Measurements from ENCODE around the gene CNGA4. TPM values are rescaled to one million over a fixed set of nuclear protein-coding genes. Genes with fewer than 3 reads are reported as not detected.
"Not testable (repeated sequence)": the region's sequence is repeated elsewhere in the genome, so short reads cannot be mapped to it uniquely, and the experiment has no call there.

Gene CNGA4
- total RNA-seq, 2 experiments from 2014 or later: not detected

- DNase-seq: no peak
- Mint-ChIP-seq H3K4me1 (ENCODE audit: low read depth) (no peaks in the 10 kb centered on the region), H3K9me3 (no peaks in the 10 kb centered on the region), H3K36me3 (no peaks in the 10 kb centered on the region), H3K27me3 (peaks cover 35% of the 10 kb centered on the region), H3K27ac (no peak overlapping the region), H3K4me3 (no peak overlapping the region)
- POLR2A ChIA-PET: interaction anchor here (1.2 kb wide), 1 partner anchor 83 kb away, joined by 3 read pairs; no protein-coding TSS in a partner anchor
- CTCF ChIA-PET: interaction anchor here (0.6 to 1.0 kb wide), 2 partner anchors 34 to 81 kb away, joined by 3 read pairs; no protein-coding TSS in a partner anchor
- intact Hi-C loops (cut with micrococcal nuclease): no loop called here
These were observed 31.8 kb downstream of the CNGA4 start for GRCh38 chr11:6270584-6271246.

DNA sequence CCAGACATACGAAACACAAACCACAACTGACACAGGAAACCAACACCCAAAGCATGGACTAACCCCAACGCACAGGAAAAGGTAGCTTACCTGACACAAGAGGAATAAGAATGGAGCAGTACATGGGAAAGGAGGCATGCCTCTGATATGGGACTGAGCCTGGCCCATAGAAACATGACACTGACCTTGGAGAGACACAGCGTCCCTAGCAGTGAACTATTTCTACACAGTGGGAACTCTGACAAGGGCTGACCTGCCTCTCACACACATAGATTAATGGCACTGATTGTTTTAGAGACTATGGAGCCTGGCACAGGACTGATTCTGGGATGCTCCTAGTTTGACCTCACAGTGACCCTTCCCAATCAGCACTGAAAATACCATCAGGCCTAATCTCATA lies 32.7 kb downstream of the CNGA4 start:
- POLR2A ChIA-PET: no interaction called here
- peaks cover 40% of the 10 kb centered on the region for H3K27me3 Mint-ChIP-seq
- CTCF ChIA-PET: interaction anchor here (0.6 kb wide), 1 partner anchor 35 kb away, joined by 3 read pairs; no protein-coding TSS in a partner anchor

GRCh38 chr11:6273188-6273587 lies 34.3 kb downstream of the CNGA4 start:
- intact Hi-C loops (cut with micrococcal nuclease): no loop called here
- Mint-ChIP-seq H3K27ac (no peak overlapping the region), H3K36me3 (no peaks in the 10 kb centered on the region), H3K4me1 (ENCODE audit: low read depth) (no peaks in the 10 kb centered on the region), H3K4me3 (no peak overlapping the region), H3K9me3 (no peaks in the 10 kb centered on the region), H3K27me3 (peaks cover 52% of the 10 kb centered on the region)
- DNase-seq: no peak
- ChIA-PET CTCF (interaction anchor here (1.1 kb wide), 1 partner anchor 171 kb away, joined by 3 read pairs; no protein-coding TSS in a partner anchor), POLR2A (no interaction called here)

More for the DNA sequence above, 32.7 kb downstream of the CNGA4 start:
- Mint-ChIP-seq H3K36me3 (no peaks in the 10 kb centered on the region), H3K9me3 (no peaks in the 10 kb centered on the region), H3K4me1 (ENCODE audit: low read depth) (no peaks in the 10 kb centered on the region), H3K4me3 (no peak overlapping the region), H3K27ac (no peak overlapping the region)
- no peak for DNase-seq
- intact Hi-C loops (cut with micrococcal nuclease): no loop called here

GRCh38 chr11:6280809-6281208 lies 41.9 kb downstream of the CNGA4 start:
- H3K36me3 Mint-ChIP-seq; H3K27ac Mint-ChIP-seq; H3K4me3 Mint-ChIP-seq; intact Hi-C loops (cut with micrococcal nuclease); H3K9me3 Mint-ChIP-seq; POLR2A ChIA-PET; DNase-seq; CTCF ChIA-PET; H3K4me1 Mint-ChIP-seq (ENCODE audit: low read depth): not testable (repeated sequence)
- H3K27me3 Mint-ChIP-seq: peaks cover 43% of the 10 kb centered on the region

GRCh38 chr11:6283453-6284023 lies 44.6 kb downstream of the CNGA4 start:
- POLR2A ChIA-PET: no interaction called here

GRCh38 chr11:6284250-6284649 lies 45.4 kb downstream of the CNGA4 start:
- POLR2A ChIA-PET: no interaction called here
- no peak for DNase-seq
- intact Hi-C loops (cut with micrococcal nuclease): no loop called here
- Mint-ChIP-seq H3K4me3 (no peak overlapping the region), H3K27me3 (peaks cover 27% of the 10 kb centered on the region), H3K9me3 (no peaks in the 10 kb centered on the region), H3K4me1 (ENCODE audit: low read depth) (no peaks in the 10 kb centered on the region), H3K27ac (no peak overlapping the region), H3K36me3 (no peaks in the 10 kb centered on the region)
- CTCF ChIA-PET: interaction anchor here (1.6 to 3.2 kb wide), 3 partner anchors 12 to 79 kb away, joined by 3 to 13 read pairs (median 7); no protein-coding TSS in a partner anchor

More at GRCh38 chr11:6283453-6284023, 44.6 kb downstream of the CNGA4 start:
- Mint-ChIP-seq H3K4me1 (ENCODE audit: low read depth) (no peaks in the 10 kb centered on the region), H3K36me3 (no peaks in the 10 kb centered on the region), H3K27ac (no peak overlapping the region), H3K9me3 (no peaks in the 10 kb centered on the region), H3K4me3 (no peak overlapping the region), H3K27me3 (peaks cover 27% of the 10 kb centered on the region)
- CTCF ChIA-PET: interaction anchor here (0.8 to 3.2 kb wide), 4 partner anchors 13 to 96 kb away, joined by 3 to 13 read pairs (median 5); no protein-coding TSS in a partner anchor
- intact Hi-C loops (cut with micrococcal nuclease): no loop called here
- DNase-seq: no peak

GRCh38 chr11:6285019-6285418 lies 46.1 kb downstream of the CNGA4 start:
- peaks cover 28% of the 10 kb centered on the region for H3K27me3 Mint-ChIP-seq
- H3K27ac Mint-ChIP-seq: no peak overlapping the region
- H3K4me1 Mint-ChIP-seq (ENCODE audit: low read depth): no peaks in the 10 kb centered on the region
- H3K36me3 Mint-ChIP-seq: no peaks in the 10 kb centered on the region
- intact Hi-C loops (cut with micrococcal nuclease): no loop called here
- H3K9me3 Mint-ChIP-seq: no peaks in the 10 kb centered on the region
- no peak for DNase-seq
- no peak overlapping the region for H3K4me3 Mint-ChIP-seq
- POLR2A ChIA-PET: no interaction called here
- CTCF ChIA-PET: no interaction called here

Other genes with a start within 250 kb of the CNGA4 start
- not detected for gene OR56A4, start 232.1 kb upstream of the CNGA4 start, total RNA-seq
- gene OR56A1, start 208.3 kb upstream of the CNGA4 start, total RNA-seq: not detected
- not detected for gene OR56B4, start 131.4 kb upstream of the CNGA4 start, total RNA-seq
- gene OR52B2, start 68.8 kb upstream of the CNGA4 start, total RNA-seq: not detected
- not detected for gene OR52W1, start 39.9 kb upstream of the CNGA4 start, total RNA-seq
- gene C11orf42, start 33.5 kb upstream of the CNGA4 start, total RNA-seq: not detected
- gene FHIP1B, start 4.5 kb upstream of the CNGA4 start, total RNA-seq: 10 to 100 TPM; 15.3 to 15.8 TPM
- gene CCKBR, start 20.7 kb downstream of the CNGA4 start, total RNA-seq: not detected
- 10 to 100 TPM; 27.3 to 29.2 TPM for gene CAVIN3, start 81.4 kb downstream of the CNGA4 start, total RNA-seq
- 10 to 100 TPM; 23.4 to 23.8 TPM for gene SMPD1, start 151.4 kb downstream of the CNGA4 start, total RNA-seq
- gene APBB1, start 180.0 kb downstream of the CNGA4 start, total RNA-seq: 10 to 100 TPM; 51.6 to 55.3 TPM
- under 1 TPM in 1 of 2 experiments, not detected in 1; 0.56 TPM for gene HPX, start 201.9 kb downstream of the CNGA4 start, total RNA-seq
- gene TRIM3, start 234.9 kb downstream of the CNGA4 start, total RNA-seq: 1 to 10 TPM; 6.4 to 8.0 TPM
- gene ARFIP2, start 242.2 kb downstream of the CNGA4 start, total RNA-seq: 10 to 100 TPM; 35.1 to 37.8 TPM
- 10 to 100 TPM; 40.2 to 41.3 TPM for gene TIMM10B, start 242.4 kb downstream of the CNGA4 start, total RNA-seq